WTC11 (cell line): Measurements from ENCODE around the gene BATF2. TPM values are rescaled to one million over a fixed set of nuclear protein-coding genes. Genes with fewer than 3 reads are reported as not detected.

Source experiments
- ATAC-seq: fragments of 200-7000 bp; cut with Tn5 transposase; 2 replicates; pipeline ENCODE4 v1.10.0; 2021; ENCODE audit warnings: mild to moderate bottlenecking, moderate library complexity
- CTCF ChIA-PET: fragments of 300-600 bp; sonication (Branson Sonifier 250); formaldehyde crosslinking; loops from one replicate; lab custom pipeline; 2021; ENCODE audit warnings: antibody characterized with exemption; lab: Charles Lee
- POLR2A ChIA-PET: fragments of 350-600 bp; sonication (Branson Sonifier 250); formaldehyde crosslinking; loops from one replicate; lab custom pipeline; 2021; ENCODE audit warnings: antibody characterized with exemption; lab: Charles Lee
- DNase-seq: peaks from one replicate; pipeline ENCODE4 v3.0.0; 2021; ENCODE audit warnings: low spot score
- H3K27ac Mint-ChIP-seq: 2 replicates; pipeline ENCODE4 v1.8.0; 2021; ENCODE audit warnings: mixed read lengths
- H3K27me3 Mint-ChIP-seq: 2 replicates; pipeline ENCODE4 v1.8.0; 2021; ENCODE audit warnings: low read depth, mild to moderate bottlenecking, moderate library complexity, mixed read lengths
- H3K36me3 Mint-ChIP-seq: 2 replicates; pipeline ENCODE4 v1.8.0; 2021; ENCODE audit warnings: mixed read lengths
- H3K4me1 Mint-ChIP-seq: 2 replicates; pipeline ENCODE4 v1.8.0; 2022; ENCODE audit warnings: mixed read lengths
- H3K4me3 Mint-ChIP-seq: 2 replicates; pipeline ENCODE4 v1.8.0; 2021; ENCODE audit warnings: mild to moderate bottlenecking, moderate library complexity, mixed read lengths
- H3K9me3 Mint-ChIP-seq: 2 replicates; pipeline ENCODE4 v1.8.0; 2021; ENCODE audit warnings: mixed read lengths
- FOXP1 ChIP-seq: sonication (generic); formaldehyde crosslinking; IDR thresholded peaks from 2 replicates; pipeline ENCODE4 v1.8.0; 2022; ENCODE audit warnings: missing genetic modification reagents, mild to moderate bottlenecking, moderate library complexity, borderline replicate concordance
- MYBL2 ChIP-seq: sonication (generic); formaldehyde crosslinking; IDR thresholded peaks from 2 replicates; pipeline ENCODE4 v1.8.1; 2023; ENCODE audit warnings: mild to moderate bottlenecking, moderate library complexity, missing genetic modification reagents
- TEAD1 ChIP-seq: sonication (generic); formaldehyde crosslinking; IDR thresholded peaks from 2 replicates; pipeline ENCODE4 v1.8.0; 2022; ENCODE audit warnings: mild to moderate bottlenecking, missing genetic modification reagents
- ZNF219 ChIP-seq: sonication (generic); formaldehyde crosslinking; IDR thresholded peaks from 2 replicates; pipeline ENCODE4 v1.8.0; 2023; ENCODE audit warnings: missing genetic modification reagents, mild to moderate bottlenecking, borderline replicate concordance
- ZNF263 ChIP-seq: sonication (generic); formaldehyde crosslinking; IDR thresholded peaks from 2 replicates; pipeline ENCODE4 v1.8.1; 2022; ENCODE audit warnings: low read depth, mild to moderate bottlenecking, moderate library complexity, missing genetic modification reagents
- total RNA-seq: library from RNA; stranded (reverse); gene quantifications from 3 replicates; pipeline ENCODE4 v1.2.3, GENCODE V29; 2021
- TF ChIP-seq, protein P1 (sequence below): sonication (generic); formaldehyde crosslinking; IDR thresholded peaks from 2 replicates; pipeline ENCODE4 v1.8.1; 2023; ENCODE audit warnings: mild to moderate bottlenecking, missing genetic modification reagents, borderline replicate concordance
- TF ChIP-seq, protein P2 (sequence below): sonication (generic); formaldehyde crosslinking; IDR thresholded peaks from 2 replicates; pipeline ENCODE4 v1.8.1; 2023; ENCODE audit warnings: mild to moderate bottlenecking, missing genetic modification reagents, moderate library complexity
- TF ChIP-seq, protein P3 (sequence below): sonication (generic); formaldehyde crosslinking; conservative IDR thresholded peaks from 2 replicates; pipeline ENCODE4 v1.8.1; 2023; ENCODE audit warnings: mild to moderate bottlenecking, low read depth, missing genetic modification reagents, moderate library complexity
- TF ChIP-seq, protein P4 (sequence below): fragments of 250-450 bp; sonication (Bioruptor Pico); IDR thresholded peaks from 2 replicates; pipeline ENCODE4 v1.9.0; 2021; ENCODE audit warnings: moderate library complexity, mild to moderate bottlenecking, inconsistent platforms, borderline replicate concordance
- TF ChIP-seq, protein P5 (sequence below): fragments of 200-600 bp; IDR thresholded peaks from 2 replicates; pipeline ENCODE4 v1.8.0; 2022; ENCODE audit warnings: antibody characterized with exemption
- TF ChIP-seq, protein P6 (sequence below): sonication (generic); formaldehyde crosslinking; IDR thresholded peaks from 2 replicates; pipeline ENCODE4 v1.8.1; 2023; ENCODE audit warnings: mild to moderate bottlenecking, missing genetic modification reagents
- TF ChIP-seq, protein P7 (sequence below): sonication (generic); formaldehyde crosslinking; IDR thresholded peaks from 2 replicates; pipeline ENCODE4 v1.8.1; 2022; ENCODE audit warnings: mild to moderate bottlenecking, missing genetic modification reagents, moderate library complexity, borderline replicate concordance
- TF ChIP-seq, protein P8 (sequence below): sonication (generic); formaldehyde crosslinking; conservative IDR thresholded peaks from 2 replicates; pipeline ENCODE4 v1.8.1; 2022; ENCODE audit warnings: mild to moderate bottlenecking, missing genetic modification reagents
- TF ChIP-seq, protein P9 (sequence below): sonication (generic); formaldehyde crosslinking; IDR thresholded peaks from 2 replicates; pipeline ENCODE4 v1.8.0; 2022; ENCODE audit warnings: mild to moderate bottlenecking, missing genetic modification reagents

BATF2 gene
- total RNA-seq, 1 experiment from 2014 or later = 1.3 TPM

DNA sequence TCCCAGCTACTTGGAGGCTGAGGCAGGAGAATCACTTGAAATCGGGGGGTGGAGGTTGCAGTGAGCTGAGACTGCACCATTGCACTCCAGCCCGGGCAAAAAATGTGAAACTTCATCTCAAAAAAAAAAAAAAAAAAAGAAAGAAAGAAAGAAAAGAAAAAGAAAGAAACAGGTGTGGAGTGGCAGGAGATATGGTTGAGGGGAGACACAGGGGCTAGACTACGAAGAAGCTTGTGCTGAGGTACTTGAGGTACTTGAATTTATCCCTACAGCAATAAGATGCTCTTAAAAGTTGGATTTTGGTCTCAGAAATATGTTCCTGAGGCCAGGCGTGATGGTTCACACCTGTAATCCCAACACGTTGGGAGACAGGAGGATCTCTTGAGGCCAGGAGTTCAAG is 22.6 kb downstream of the BATF2 start (continued):
- TF ChIP-seq, protein P1, sequence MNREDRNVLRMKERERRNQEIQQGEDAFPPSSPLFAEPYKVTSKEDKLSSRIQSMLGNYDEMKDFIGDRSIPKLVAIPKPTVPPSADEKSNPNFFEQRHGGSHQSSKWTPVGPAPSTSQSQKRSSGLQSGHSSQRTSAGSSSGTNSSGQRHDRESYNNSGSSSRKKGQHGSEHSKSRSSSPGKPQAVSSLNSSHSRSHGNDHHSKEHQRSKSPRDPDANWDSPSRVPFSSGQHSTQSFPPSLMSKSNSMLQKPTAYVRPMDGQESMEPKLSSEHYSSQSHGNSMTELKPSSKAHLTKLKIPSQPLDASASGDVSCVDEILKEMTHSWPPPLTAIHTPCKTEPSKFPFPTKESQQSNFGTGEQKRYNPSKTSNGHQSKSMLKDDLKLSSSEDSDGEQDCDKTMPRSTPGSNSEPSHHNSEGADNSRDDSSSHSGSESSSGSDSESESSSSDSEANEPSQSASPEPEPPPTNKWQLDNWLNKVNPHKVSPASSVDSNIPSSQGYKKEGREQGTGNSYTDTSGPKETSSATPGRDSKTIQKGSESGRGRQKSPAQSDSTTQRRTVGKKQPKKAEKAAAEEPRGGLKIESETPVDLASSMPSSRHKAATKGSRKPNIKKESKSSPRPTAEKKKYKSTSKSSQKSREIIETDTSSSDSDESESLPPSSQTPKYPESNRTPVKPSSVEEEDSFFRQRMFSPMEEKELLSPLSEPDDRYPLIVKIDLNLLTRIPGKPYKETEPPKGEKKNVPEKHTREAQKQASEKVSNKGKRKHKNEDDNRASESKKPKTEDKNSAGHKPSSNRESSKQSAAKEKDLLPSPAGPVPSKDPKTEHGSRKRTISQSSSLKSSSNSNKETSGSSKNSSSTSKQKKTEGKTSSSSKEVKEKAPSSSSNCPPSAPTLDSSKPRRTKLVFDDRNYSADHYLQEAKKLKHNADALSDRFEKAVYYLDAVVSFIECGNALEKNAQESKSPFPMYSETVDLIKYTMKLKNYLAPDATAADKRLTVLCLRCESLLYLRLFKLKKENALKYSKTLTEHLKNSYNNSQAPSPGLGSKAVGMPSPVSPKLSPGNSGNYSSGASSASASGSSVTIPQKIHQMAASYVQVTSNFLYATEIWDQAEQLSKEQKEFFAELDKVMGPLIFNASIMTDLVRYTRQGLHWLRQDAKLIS = no peak
- TF ChIP-seq, protein P2, sequence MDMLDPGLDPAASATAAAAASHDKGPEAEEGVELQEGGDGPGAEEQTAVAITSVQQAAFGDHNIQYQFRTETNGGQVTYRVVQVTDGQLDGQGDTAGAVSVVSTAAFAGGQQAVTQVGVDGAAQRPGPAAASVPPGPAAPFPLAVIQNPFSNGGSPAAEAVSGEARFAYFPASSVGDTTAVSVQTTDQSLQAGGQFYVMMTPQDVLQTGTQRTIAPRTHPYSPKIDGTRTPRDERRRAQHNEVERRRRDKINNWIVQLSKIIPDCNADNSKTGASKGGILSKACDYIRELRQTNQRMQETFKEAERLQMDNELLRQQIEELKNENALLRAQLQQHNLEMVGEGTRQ = no peak
- TF ChIP-seq, protein P3, sequence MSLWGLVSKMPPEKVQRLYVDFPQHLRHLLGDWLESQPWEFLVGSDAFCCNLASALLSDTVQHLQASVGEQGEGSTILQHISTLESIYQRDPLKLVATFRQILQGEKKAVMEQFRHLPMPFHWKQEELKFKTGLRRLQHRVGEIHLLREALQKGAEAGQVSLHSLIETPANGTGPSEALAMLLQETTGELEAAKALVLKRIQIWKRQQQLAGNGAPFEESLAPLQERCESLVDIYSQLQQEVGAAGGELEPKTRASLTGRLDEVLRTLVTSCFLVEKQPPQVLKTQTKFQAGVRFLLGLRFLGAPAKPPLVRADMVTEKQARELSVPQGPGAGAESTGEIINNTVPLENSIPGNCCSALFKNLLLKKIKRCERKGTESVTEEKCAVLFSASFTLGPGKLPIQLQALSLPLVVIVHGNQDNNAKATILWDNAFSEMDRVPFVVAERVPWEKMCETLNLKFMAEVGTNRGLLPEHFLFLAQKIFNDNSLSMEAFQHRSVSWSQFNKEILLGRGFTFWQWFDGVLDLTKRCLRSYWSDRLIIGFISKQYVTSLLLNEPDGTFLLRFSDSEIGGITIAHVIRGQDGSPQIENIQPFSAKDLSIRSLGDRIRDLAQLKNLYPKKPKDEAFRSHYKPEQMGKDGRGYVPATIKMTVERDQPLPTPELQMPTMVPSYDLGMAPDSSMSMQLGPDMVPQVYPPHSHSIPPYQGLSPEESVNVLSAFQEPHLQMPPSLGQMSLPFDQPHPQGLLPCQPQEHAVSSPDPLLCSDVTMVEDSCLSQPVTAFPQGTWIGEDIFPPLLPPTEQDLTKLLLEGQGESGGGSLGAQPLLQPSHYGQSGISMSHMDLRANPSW (CRISPR knock-in tag) = no peak
- TF ChIP-seq, protein P4, sequence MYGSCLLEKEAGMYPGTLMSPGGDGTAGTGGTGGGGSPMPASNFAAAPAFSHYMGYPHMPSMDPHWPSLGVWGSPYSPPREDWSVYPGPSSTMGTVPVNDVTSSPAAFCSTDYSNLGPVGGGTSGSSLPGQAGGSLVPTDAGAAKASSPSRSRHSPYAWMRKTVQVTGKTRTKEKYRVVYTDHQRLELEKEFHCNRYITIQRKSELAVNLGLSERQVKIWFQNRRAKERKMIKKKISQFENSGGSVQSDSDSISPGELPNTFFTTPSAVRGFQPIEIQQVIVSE (CRISPR knock-in tag) = no peak
- TF ChIP-seq, protein P5, sequence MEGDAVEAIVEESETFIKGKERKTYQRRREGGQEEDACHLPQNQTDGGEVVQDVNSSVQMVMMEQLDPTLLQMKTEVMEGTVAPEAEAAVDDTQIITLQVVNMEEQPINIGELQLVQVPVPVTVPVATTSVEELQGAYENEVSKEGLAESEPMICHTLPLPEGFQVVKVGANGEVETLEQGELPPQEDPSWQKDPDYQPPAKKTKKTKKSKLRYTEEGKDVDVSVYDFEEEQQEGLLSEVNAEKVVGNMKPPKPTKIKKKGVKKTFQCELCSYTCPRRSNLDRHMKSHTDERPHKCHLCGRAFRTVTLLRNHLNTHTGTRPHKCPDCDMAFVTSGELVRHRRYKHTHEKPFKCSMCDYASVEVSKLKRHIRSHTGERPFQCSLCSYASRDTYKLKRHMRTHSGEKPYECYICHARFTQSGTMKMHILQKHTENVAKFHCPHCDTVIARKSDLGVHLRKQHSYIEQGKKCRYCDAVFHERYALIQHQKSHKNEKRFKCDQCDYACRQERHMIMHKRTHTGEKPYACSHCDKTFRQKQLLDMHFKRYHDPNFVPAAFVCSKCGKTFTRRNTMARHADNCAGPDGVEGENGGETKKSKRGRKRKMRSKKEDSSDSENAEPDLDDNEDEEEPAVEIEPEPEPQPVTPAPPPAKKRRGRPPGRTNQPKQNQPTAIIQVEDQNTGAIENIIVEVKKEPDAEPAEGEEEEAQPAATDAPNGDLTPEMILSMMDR = no peak
- TF ChIP-seq, protein P6, sequence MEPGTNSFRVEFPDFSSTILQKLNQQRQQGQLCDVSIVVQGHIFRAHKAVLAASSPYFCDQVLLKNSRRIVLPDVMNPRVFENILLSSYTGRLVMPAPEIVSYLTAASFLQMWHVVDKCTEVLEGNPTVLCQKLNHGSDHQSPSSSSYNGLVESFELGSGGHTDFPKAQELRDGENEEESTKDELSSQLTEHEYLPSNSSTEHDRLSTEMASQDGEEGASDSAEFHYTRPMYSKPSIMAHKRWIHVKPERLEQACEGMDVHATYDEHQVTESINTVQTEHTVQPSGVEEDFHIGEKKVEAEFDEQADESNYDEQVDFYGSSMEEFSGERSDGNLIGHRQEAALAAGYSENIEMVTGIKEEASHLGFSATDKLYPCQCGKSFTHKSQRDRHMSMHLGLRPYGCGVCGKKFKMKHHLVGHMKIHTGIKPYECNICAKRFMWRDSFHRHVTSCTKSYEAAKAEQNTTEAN (CRISPR knock-in tag) = no peak
- TF ChIP-seq ZNF263 (CRISPR knock-in tag) (no peak), MYBL2 (CRISPR knock-in tag) (no peak)

DNA sequence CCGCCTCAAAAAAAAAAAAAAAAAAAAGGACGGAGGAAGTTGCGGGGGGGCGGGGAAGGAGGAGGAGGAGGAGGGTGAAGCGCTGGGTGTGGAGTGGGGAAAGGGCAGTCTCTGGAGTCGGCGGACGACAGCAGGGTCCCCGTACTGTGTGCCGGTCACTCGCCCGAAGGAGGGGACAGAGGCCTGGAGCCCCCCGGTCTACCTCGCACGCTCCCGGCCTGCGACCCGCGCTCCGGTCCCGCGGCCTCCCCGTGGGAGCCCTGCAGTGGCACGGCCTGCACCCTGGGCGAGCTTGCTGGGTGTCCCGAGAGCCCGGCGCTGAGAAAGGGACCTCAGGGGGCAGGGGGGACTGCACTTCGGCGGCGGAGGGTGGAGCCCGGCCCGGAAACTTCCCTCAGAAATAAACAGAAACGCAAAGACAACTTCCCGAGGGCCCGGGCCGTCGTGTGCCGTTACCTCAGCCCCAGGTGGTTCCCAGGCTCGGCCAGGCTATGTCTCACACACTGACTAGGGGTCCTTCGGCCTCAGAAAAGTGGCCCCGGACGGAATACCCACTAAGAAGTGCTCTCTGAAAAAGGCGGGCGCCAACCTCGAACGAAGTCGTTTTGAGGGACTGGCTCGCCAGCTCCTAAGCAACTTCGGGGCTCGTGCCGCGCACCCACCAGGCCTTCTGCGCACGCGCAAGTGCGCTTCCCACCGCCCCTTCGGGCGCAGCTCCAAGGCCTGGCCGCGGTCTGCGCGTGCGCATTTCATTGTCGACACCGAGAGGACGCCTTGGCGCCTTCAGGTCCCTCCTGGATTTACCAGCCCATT is 25.1 kb downstream of the BATF2 start, which contains the start of gene MAJIN:
MAJIN (minus strand) TSS at position 688 of the 813 bp plus-strand sequence. CDS start 12,703 bp downstream, outside the sequence.
- ChIA-PET CTCF (interaction anchor here (0.7 to 2.2 kb wide), 4 partner anchors 18 to 576 kb away, joined by 3 to 7 read pairs (median 4); partner anchors contain the start of genes BATF2 and GPHA2), POLR2A (no interaction called here)
- ATAC-seq = peak; percentile 81
- no peaks in the 10 kb centered on the region for H3K4me1 Mint-ChIP-seq
- no peak within 1 kb of the TSS for H3K27ac Mint-ChIP-seq
- H3K9me3 Mint-ChIP-seq = no peaks in the 10 kb centered on the region
- peak; percentile 81 for DNase-seq
- H3K4me3 Mint-ChIP-seq = no peak within 1 kb of the TSS
- H3K27me3 Mint-ChIP-seq = peaks cover 56% of the 10 kb centered on the region
- H3K36me3 Mint-ChIP-seq = no peaks in the 10 kb centered on the region
- TF ChIP-seq FOXP1 (CRISPR knock-in tag) (peak; percentile 37; the same call in 1 of the 2 replicates), ZNF219 (CRISPR knock-in tag) (no peak), TEAD1 (CRISPR knock-in tag) (0 out of 2 replicates have a peak, but pooled peaks have one; percentile 24)
- TF ChIP-seq, protein P7, sequence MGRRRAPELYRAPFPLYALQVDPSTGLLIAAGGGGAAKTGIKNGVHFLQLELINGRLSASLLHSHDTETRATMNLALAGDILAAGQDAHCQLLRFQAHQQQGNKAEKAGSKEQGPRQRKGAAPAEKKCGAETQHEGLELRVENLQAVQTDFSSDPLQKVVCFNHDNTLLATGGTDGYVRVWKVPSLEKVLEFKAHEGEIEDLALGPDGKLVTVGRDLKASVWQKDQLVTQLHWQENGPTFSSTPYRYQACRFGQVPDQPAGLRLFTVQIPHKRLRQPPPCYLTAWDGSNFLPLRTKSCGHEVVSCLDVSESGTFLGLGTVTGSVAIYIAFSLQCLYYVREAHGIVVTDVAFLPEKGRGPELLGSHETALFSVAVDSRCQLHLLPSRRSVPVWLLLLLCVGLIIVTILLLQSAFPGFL (CRISPR knock-in tag) = no peak
- TF ChIP-seq, protein P8, sequence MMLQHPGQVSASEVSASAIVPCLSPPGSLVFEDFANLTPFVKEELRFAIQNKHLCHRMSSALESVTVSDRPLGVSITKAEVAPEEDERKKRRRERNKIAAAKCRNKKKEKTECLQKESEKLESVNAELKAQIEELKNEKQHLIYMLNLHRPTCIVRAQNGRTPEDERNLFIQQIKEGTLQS (CRISPR knock-in tag) = no peak
- TF ChIP-seq, protein P9, sequence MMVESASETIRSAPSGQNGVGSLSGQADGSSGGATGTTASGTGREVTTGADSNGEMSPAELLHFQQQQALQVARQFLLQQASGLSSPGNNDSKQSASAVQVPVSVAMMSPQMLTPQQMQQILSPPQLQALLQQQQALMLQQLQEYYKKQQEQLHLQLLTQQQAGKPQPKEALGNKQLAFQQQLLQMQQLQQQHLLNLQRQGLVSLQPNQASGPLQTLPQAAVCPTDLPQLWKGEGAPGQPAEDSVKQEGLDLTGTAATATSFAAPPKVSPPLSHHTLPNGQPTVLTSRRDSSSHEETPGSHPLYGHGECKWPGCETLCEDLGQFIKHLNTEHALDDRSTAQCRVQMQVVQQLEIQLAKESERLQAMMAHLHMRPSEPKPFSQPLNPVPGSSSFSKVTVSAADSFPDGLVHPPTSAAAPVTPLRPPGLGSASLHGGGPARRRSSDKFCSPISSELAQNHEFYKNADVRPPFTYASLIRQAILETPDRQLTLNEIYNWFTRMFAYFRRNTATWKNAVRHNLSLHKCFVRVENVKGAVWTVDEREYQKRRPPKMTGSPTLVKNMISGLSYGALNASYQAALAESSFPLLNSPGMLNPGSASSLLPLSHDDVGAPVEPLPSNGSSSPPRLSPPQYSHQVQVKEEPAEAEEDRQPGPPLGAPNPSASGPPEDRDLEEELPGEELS = no peak
